ACC112 (cell line): ENCODE results near the gene VEGFD.

Experiments
- H2AFZ ChIP-seq: fragments of 200-600 bp; sonication (generic); one replicate; pipeline ENCODE4 v1.6.0; 2017; ENCODE audit warnings: antibody characterized with exemption, low read length; ENCODE audit not compliant: unreplicated experiment
- H3K27ac ChIP-seq: fragments of 200-600 bp; sonication (generic); 2 replicates; pipeline ENCODE4 v1.5.1; 2014; ENCODE audit warnings: low read depth, mild to moderate bottlenecking, antibody characterized with exemption, low read length, moderate library complexity
- H3K27me3 ChIP-seq: fragments of 200-600 bp; sonication (generic); 2 replicates; pipeline ENCODE4 v1.6.1; 2014; ENCODE audit warnings: mild to moderate bottlenecking, antibody characterized with exemption, low read length, moderate library complexity, mixed read lengths; ENCODE audit not compliant: insufficient read depth
- H3K36me3 ChIP-seq: fragments of 200-600 bp; sonication (generic); 2 replicates; pipeline ENCODE4 v1.6.1; 2016; ENCODE audit warnings: mild to moderate bottlenecking, antibody characterized with exemption, low read length, moderate library complexity, mixed read lengths; ENCODE audit not compliant: insufficient read depth
- H3K4me1 ChIP-seq: fragments of 200-600 bp; sonication (generic); one replicate; pipeline ENCODE4 v1.6.1; 2016; ENCODE audit warnings: low read length, mixed read lengths; ENCODE audit not compliant: insufficient read depth, unreplicated experiment, control insufficient read depth
- H3K4me3 ChIP-seq: fragments of 200-600 bp; sonication (generic); 2 replicates; pipeline ENCODE4 v1.5.1; 2014; ENCODE audit warnings: mild to moderate bottlenecking, low read depth, low read length
- H3K79me2 ChIP-seq: fragments of 200-600 bp; sonication (generic); one replicate; pipeline ENCODE4 v1.6.0; 2016; ENCODE audit warnings: low read length; ENCODE audit not compliant: control insufficient read depth, unreplicated experiment, insufficient read depth

The VEGFD gene

DNA sequence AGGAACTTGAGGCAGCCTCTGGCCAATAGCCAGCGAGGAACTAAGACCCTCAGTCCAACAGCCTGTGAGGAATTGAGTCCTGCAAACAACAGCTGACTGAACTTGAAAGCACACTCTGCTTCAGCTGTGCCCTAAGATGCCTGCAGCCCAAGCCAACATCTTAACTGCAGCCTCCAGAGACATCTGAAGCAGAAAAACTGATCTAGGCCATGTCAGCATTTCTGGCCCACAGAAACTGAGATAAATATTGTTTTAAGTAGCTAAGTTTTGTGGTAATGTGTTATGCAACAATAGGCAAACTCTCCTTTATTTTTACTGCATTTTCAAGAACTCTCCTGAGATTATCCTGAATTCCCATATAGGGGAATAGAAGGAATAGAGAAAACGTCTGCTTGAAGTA lies 24.5 kb downstream of the VEGFD start:
- Histone ChIP-seq H3K27me3 (peaks cover 7% of the 10 kb centered on the region; the same call in 1 of the 2 replicates), H3K4me3 (no peak overlapping the region), H3K4me1 (no peaks in the 10 kb centered on the region), H3K79me2 (no peaks in the 10 kb centered on the region), H3K36me3 (no peaks in the 10 kb centered on the region), H2AFZ (no peak overlapping the region), H3K27ac (no peak overlapping the region)

DNA sequence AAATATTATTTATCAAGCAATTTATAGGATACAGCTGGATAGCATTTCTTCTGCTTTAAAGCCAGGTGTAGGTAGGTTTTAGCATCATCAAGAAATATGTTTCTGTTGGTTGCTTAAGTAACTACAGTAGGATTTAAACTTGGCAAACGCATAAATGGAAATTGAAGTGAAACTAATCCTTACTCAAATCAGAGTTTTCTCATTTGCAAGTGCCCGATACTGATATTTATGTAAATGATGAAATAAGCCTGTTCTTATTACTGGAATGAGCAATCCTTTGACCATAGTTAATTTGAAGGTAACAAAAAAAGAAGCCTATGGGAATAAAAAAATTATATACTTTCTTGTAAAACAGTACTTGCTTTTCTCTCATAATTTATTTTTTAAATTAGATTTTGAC lies 25.7 kb downstream of the VEGFD start:
- peaks cover 7% of the 10 kb centered on the region; the same call in 1 of the 2 replicates for H3K27me3 ChIP-seq
- no peaks in the 10 kb centered on the region for H3K79me2 ChIP-seq
- H3K27ac ChIP-seq, result no peak overlapping the region
- H3K4me1 ChIP-seq, result no peaks in the 10 kb centered on the region
- H3K4me3 ChIP-seq, result no peak overlapping the region
- H3K36me3 ChIP-seq, result no peaks in the 10 kb centered on the region
- no peak overlapping the region for H2AFZ ChIP-seq

DNA sequence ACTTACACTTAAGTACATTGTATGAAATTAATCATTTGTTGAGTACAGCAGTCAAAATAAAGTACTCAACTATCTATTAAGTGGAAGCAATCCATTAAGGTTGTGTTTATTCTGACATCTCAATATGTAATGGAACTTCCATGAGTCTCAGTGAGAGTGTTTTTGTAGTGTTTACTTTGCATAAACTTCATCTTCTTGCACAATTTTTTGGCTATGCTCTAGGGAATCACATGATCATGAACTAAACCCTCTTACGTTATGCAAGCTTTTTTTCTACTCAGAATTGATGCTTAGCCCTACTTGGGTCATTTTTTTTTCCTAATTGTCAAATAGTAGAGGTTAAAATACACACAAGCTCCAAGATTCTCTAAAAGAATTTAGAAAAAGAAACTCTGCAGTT lies 27.8 kb downstream of the VEGFD start:
- H3K36me3 ChIP-seq, result no peaks in the 10 kb centered on the region
- no peak overlapping the region for H3K4me3 ChIP-seq
- H3K79me2 ChIP-seq, result no peaks in the 10 kb centered on the region
- no peaks in the 10 kb centered on the region for H3K4me1 ChIP-seq
- H3K27ac ChIP-seq, result no peak overlapping the region
- H2AFZ ChIP-seq, result no peak overlapping the region
- H3K27me3 ChIP-seq, result peaks cover 7% of the 10 kb centered on the region; the same call in 1 of the 2 replicates

DNA sequence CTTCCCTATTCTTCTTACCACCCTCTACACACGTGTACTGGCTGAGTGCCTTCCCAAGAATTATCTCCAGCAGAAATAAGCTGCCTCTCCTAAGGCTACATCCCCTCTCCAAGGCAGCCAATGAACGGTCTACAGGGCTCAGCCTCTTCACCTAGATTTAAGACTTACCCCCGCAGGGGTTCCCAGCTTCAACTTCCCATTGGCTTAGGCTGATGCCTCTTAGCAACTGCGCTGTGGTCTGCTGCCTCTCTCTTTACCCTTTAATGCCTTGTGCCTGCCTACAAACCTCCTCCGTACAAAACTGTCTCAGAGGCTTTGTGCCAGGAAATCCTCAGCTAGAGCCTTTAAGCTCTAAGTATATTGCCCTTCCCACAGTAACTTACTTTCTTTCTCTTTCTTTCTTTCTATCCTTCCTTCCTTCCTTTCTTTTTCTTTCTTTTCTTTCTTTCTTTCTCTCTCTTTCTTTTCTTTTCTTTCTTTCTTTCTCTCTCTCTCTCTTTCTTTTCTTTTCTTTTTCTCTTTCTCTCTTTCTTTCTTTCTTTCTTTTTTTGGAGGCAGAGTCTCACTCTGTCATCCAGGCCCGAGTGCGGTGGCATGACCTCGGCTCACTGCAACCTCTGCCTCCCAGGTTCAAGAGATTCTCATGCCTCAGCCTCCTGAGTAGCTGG lies 33.8 kb downstream of the VEGFD start:
- Histone ChIP-seq H3K27ac (no peak overlapping the region), H3K27me3 (0 out of 2 replicates have a peak, but pooled peaks cover 3% of the 10 kb centered on the region), H3K79me2 (no peaks in the 10 kb centered on the region), H3K36me3 (no peaks in the 10 kb centered on the region), H3K4me1 (no peaks in the 10 kb centered on the region), H3K4me3 (no peak overlapping the region), H2AFZ (no peak overlapping the region)

DNA sequence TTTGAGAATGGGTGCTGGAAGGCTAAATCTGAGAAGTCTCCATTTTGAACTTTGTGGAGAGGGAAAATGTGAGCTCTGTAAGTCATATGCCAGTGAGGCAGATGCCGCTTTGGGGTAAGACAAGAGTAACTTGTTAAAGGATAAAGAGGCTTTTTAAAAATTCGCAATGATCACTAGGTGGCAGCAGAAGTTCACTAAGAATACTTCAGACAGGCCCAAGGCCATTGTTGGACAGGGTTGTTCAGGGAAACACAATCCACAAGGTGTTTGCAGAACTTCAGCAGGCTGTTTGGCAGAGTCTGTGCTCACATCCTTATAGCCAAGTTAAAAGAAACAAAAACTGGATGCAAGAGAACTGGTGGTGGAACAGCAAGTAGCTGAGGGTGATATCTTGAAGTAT lies 35.2 kb downstream of the VEGFD start:
- Histone ChIP-seq H3K4me1 (no peaks in the 10 kb centered on the region), H3K4me3 (no peak overlapping the region), H3K79me2 (no peaks in the 10 kb centered on the region), H3K36me3 (no peaks in the 10 kb centered on the region), H3K27me3 (0 out of 2 replicates have a peak, but pooled peaks cover 3% of the 10 kb centered on the region), H3K27ac (no peak overlapping the region), H2AFZ (no peak overlapping the region)

DNA sequence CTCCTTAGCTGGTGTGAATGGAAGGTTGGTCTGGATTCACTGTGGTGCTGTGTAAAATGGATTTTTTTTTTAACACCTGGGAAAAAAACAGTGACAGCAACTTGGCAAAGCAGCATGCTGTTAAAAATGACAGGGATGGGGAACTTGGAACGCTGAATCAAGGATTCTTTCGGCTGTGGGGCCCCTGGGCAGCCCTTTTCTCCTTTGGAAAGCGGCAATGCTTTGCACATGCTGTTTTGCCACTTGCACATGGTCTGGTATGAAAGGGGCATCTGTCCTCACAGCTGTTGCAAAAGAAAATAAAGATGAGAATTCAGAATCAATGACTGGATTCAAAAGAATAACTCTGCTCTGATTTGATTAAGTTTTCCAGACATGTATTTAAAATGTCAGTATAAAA lies 38.2 kb downstream of the VEGFD start:
- H3K27me3 ChIP-seq, result 0 out of 2 replicates have a peak, but pooled peaks cover 3% of the 10 kb centered on the region
- H2AFZ ChIP-seq, result no peak overlapping the region
- H3K36me3 ChIP-seq, result no peaks in the 10 kb centered on the region
- no peak overlapping the region for H3K4me3 ChIP-seq
- H3K79me2 ChIP-seq, result no peaks in the 10 kb centered on the region
- peaks cover 7% of the 10 kb centered on the region for H3K4me1 ChIP-seq
- no peak overlapping the region for H3K27ac ChIP-seq

DNA sequence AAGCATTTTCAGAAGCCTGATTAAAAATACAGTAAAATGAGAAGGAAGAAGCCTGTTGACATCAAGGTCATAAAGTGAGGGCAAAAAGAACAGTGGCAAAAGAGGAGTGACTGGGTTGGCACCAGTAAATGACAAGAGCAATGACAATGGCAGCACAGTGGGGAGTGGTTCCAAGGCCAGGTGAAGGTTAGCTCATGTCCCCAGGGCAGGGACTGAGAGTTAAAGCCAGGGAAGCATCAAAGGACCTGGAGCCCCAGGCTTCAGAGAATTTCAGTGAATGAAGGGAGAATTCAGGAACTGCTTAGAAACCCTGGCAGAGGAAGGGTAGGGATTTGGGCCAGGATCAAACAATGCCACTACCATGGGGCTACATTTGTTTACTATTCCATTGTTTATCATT lies 40.1 kb downstream of the VEGFD start:
- no peak overlapping the region for H2AFZ ChIP-seq
- no peak overlapping the region for H3K4me3 ChIP-seq
- H3K4me1 ChIP-seq, result peaks cover 7% of the 10 kb centered on the region
- H3K36me3 ChIP-seq, result no peaks in the 10 kb centered on the region
- H3K27ac ChIP-seq, result no peak overlapping the region
- 0 out of 2 replicates have a peak, but pooled peaks cover 9% of the 10 kb centered on the region for H3K27me3 ChIP-seq
- no peaks in the 10 kb centered on the region for H3K79me2 ChIP-seq

DNA sequence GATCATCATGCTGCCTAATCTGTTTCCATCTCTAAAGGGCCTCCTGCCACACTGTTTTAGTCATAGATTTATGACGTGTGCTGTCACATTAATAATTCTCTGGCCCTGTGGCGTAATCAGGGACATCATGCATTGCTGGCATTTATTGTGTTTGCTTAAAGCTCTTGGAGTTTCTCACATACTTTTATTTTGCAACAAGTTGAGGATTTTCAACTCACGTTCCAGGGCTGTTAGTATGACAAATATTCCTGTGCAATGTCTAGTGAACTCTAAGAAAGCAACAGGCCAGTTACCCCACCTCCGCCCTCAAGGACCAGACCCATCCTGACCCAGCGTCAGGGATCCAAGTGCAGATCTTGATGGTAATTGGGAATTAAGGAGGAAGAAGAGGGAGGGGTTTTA lies 41.1 kb downstream of the VEGFD start:
- peak overlapping the region; percentile 47 for H3K27ac ChIP-seq
- H2AFZ ChIP-seq, result no peak overlapping the region
- no peaks in the 10 kb centered on the region for H3K79me2 ChIP-seq
- H3K27me3 ChIP-seq, result peaks cover 19% of the 10 kb centered on the region; the same call in 1 of the 2 replicates
- no peaks in the 10 kb centered on the region for H3K36me3 ChIP-seq
- H3K4me1 ChIP-seq, result peaks cover 7% of the 10 kb centered on the region
- H3K4me3 ChIP-seq, result no peak overlapping the region

DNA sequence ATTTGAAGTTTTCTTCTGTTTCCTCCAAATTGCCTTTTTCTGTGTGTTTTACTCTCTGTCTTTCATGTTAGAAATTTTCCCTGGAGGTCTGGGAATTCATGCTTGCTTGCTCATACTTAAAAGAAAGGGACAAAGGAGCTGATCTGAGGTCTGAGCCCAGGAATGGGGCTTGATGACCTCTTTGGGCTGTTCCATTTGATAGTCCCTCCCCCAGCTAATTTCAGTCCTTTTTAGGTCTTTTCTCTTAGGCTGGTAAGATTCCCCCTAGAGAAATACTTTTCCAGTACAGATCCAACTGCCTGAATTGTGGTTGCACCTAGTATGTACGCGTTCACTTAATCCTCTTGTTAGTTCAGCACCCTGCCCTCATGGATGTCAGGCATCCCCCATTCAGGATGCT lies 43.3 kb downstream of the VEGFD start:
- H3K27ac ChIP-seq, result no peak overlapping the region
- H3K4me3 ChIP-seq, result no peak overlapping the region
- peaks cover 24% of the 10 kb centered on the region; the same call in 1 of the 2 replicates for H3K27me3 ChIP-seq
- no peaks in the 10 kb centered on the region for H3K36me3 ChIP-seq
- H2AFZ ChIP-seq, result no peak overlapping the region
- H3K79me2 ChIP-seq, result no peaks in the 10 kb centered on the region
- peaks cover 13% of the 10 kb centered on the region for H3K4me1 ChIP-seq

DNA sequence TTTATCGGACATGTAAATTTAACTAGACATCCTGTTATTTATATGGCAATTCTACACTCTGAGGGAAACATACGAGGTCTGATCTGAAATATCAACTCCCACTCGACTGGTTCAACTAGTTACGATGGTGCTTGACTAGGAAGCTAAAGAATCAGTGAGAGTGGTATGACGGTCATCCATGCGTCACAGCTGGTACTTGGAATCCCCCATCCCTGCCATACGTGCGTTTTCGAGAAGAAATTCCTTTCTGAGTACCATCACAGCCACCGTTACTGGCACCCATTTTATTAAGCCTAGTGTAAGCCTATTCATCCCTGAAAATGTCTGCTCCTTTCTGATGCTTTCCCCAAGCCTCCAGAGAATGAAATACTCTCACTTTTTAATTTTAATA lies 48.2 kb downstream of the VEGFD start:
- Histone ChIP-seq H2AFZ (peak overlapping the region; percentile 98), H3K4me1 (peaks cover 12% of the 10 kb centered on the region), H3K36me3 (peaks cover 11% of the 10 kb centered on the region; the same call in 1 of the 2 replicates), H3K27ac (peak overlapping the region; percentile 97), H3K27me3 (peaks cover 24% of the 10 kb centered on the region; the same call in 1 of the 2 replicates), H3K79me2 (peaks cover 33% of the 10 kb centered on the region), H3K4me3 (peak overlapping the region; percentile 100)
